Bronchial epithelial cell (primary cell): ENCODE measurements around the gene FRMPD1. TPM values are rescaled to one million over a fixed set of nuclear protein-coding genes. Genes with fewer than 3 reads are reported as not detected.

Experiments
- DNase-seq: peaks from one replicate; pipeline ENCODE4 v3.0.0-alpha.2; 2010; ENCODE audit warnings: low read depth
- FAIRE-seq: peaks from 2 replicates; lab custom pipeline; 2011; peaks lifted over from hg19 to GRCh38; lab: Jason Lieb, UNC
- H3K27me3 ChIP-seq: 2 replicates; pipeline ENCODE4 v1.5.1; 2011; ENCODE audit warnings: low read length; ENCODE audit not compliant: control insufficient read depth, insufficient read depth
- H3K36me3 ChIP-seq: 2 replicates; pipeline ENCODE4 v1.5.1; 2011; ENCODE audit warnings: low read length; ENCODE audit not compliant: control insufficient read depth, insufficient read depth
- H3K4me3 ChIP-seq: 2 replicates; pipeline ENCODE4 v1.5.1; 2011; ENCODE audit warnings: mild to moderate bottlenecking, low read depth, low read length, control low read depth
- CTCF ChIP-seq: IDR thresholded peaks from 2 replicates; pipeline ENCODE4 v1.5.1; 2011; ENCODE audit warnings: mild to moderate bottlenecking, moderate library complexity, low read length, control low read depth, inconsistent platforms; ENCODE audit not compliant: insufficient read depth, severe bottlenecking
- total RNA-seq: library from RNA; depleted of rRNA; stranded (reverse); fragments of >200 nt; gene quantifications from 2 replicates; pipeline ENCODE4 v1.2.1, GENCODE V29; 2014

The FRMPD1 gene
- total RNA-seq, 1 donor from 2014 or later = not detected

DNA sequence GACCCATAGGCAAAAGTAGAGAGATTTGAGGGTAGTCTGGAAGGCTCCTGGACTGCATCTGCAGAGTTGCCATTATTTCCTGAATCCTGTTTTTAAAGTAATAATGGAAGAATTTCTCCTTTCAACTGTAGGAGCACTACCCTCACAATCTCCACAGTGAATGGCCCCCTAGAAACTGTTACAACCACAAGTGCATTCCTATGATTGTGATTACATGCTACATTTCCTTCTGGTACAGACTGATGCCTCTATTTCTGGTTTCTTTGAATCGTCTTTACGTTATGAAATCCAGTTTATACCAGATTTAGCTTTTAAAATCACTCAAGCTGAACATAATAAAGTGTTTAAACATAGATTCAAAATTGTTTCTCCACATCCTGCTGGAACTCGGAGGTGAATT, 49.4 kb downstream of the FRMPD1 start:
- Histone ChIP-seq H3K36me3 (no peaks in the 10 kb centered on the region), H3K4me3 (no peak overlapping the region), H3K27me3 (peaks cover 6% of the 10 kb centered on the region)
- no peak for FAIRE-seq
- no peak for TF ChIP-seq CTCF
- no peak for DNase-seq

DNA sequence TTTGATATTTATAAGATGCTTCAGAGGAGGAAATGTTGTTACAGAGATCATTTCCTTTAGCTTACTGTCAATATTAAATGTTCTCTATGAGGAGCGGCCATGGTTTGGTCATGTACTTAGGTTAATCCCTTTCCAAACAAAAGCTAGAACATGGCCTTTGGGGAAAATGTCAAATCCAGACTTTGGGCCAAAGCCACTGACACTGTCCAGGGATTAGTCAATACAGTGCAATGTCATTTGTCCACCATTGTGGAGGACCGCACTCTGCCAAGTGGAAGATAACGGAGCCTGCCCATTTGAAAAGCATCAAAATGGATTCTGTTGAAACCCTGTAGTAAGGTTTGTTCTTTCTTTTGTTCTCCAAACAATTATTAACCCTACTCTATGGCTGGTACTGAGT, 50.1 kb downstream of the FRMPD1 start:
- no peak for DNase-seq
- peaks cover 6% of the 10 kb centered on the region for H3K27me3 ChIP-seq
- H3K4me3 ChIP-seq = no peak overlapping the region
- no peak for TF ChIP-seq CTCF
- no peak for FAIRE-seq
- H3K36me3 ChIP-seq = no peaks in the 10 kb centered on the region

DNA sequence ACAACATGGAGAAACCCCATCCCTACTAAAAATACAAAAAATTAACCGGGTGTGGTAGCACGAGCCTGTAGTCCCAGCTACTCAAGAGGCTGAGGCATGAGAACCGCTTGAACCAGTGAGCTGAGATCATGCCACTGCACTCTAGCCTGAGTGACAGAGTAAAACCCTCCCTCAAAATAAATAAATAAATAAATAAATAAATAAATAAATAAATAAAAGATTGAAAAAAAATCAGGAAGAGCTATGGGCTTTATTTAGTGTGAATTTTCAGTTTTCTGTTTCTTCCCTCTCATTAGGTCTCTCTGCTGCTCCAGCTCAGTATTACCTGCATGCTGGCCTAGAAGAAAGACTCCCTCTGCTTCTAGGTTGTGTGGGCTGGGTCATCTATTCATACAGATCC, 55.0 kb downstream of the FRMPD1 start:
- Histone ChIP-seq H3K36me3 (no peaks in the 10 kb centered on the region), H3K4me3 (no peak overlapping the region), H3K27me3 (peaks cover 10% of the 10 kb centered on the region)
- DNase-seq (no peak), FAIRE-seq (no peak)
- TF ChIP-seq CTCF = no peak

DNA sequence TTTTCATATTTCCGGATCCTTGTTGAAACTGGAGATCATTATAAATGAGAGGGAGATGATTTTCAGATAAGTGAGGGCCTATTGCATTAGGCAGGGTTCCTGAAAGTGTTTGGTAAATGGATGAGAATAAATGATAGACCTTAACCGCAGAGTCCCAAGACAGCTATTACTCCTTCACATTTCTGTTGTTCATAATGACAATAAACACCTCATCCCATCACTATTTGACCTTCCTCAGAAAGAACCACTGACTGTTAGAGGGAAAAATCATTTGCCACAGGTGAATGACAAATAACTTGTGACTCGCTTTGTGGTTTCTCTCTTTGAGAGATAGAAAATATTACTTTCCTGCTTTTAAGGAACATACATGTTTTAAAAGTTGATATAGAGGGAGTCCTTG, 55.5 kb downstream of the FRMPD1 start:
- peaks cover 8% of the 10 kb centered on the region for H3K27me3 ChIP-seq
- H3K4me3 ChIP-seq = no peak overlapping the region
- no peak for TF ChIP-seq CTCF
- FAIRE-seq (no peak), DNase-seq (peak; percentile 63)
- H3K36me3 ChIP-seq = no peaks in the 10 kb centered on the region

- Histone ChIP-seq H3K27me3 (peaks cover 4% of the 10 kb centered on the region), H3K4me3 (no peak overlapping the region), H3K36me3 (no peaks in the 10 kb centered on the region)
- FAIRE-seq = no peak
- TF ChIP-seq CTCF = no peak
- no peak for DNase-seq
These were observed 57.0 kb downstream of the FRMPD1 start for GRCh38 chr9:37707748-37708147.

GRCh38 chr9:37710046-37710445, 59.3 kb downstream of the FRMPD1 start:
- peaks cover 4% of the 10 kb centered on the region for H3K27me3 ChIP-seq
- no peak for TF ChIP-seq CTCF
- no peak for FAIRE-seq
- no peak overlapping the region for H3K4me3 ChIP-seq
- DNase-seq = no peak
- no peaks in the 10 kb centered on the region for H3K36me3 ChIP-seq
